ENCODE data around the gene XPC.

The XPC gene

GRCh38 chr3:14169871-14170270 lies 8.5 kb downstream of the XPC start:
- DNase-seq, result no peak

- no peak for DNase-seq
Observed at GRCh38 chr3:14169435-14169834, 9.0 kb downstream of the XPC start.

- DNase-seq, result no peak
Observed at GRCh38 chr3:14166877-14167603, 11.4 kb downstream of the XPC start.

GRCh38 chr3:14162178-14162577 lies 16.2 kb downstream of the XPC start:
- no peak for DNase-seq

GRCh38 chr3:14161282-14161681 lies 17.1 kb downstream of the XPC start:
- no peak for DNase-seq

GRCh38 chr3:14159426-14159825 lies 19.0 kb downstream of the XPC start:
- no peak for DNase-seq

- DNase-seq, result no peak
Observed at GRCh38 chr3:14158370-14158769, 20.0 kb downstream of the XPC start.

GRCh38 chr3:14157951-14158350 lies 20.4 kb downstream of the XPC start:
- DNase-seq, result no peak

- DNase-seq, result no peak
Observed at GRCh38 chr3:14156843-14157561, 21.4 kb downstream of the XPC start.

GRCh38 chr3:14156201-14156600 lies 22.2 kb downstream of the XPC start:
- no peak for DNase-seq

- no peak for DNase-seq
Observed at GRCh38 chr3:14154895-14155440, 23.4 kb downstream of the XPC start.

GRCh38 chr3:14154276-14154675 lies 24.1 kb downstream of the XPC start:
- no peak for DNase-seq

GRCh38 chr3:14153663-14154062 lies 24.7 kb downstream of the XPC start:
- no peak for DNase-seq

- DNase-seq, result no peak
Observed at GRCh38 chr3:14152963-14153355, 25.4 kb downstream of the XPC start.

GRCh38 chr3:14152233-14152962 lies 26.0 kb downstream of the XPC start:
- DNase-seq, result no peak

- DNase-seq, result no peak
Observed at GRCh38 chr3:14151471-14152083, 26.8 kb downstream of the XPC start.

GRCh38 chr3:14150491-14151230 lies 27.7 kb downstream of the XPC start:
- no peak for DNase-seq

GRCh38 chr3:14150078-14150477 lies 28.3 kb downstream of the XPC start:
- DNase-seq, result no peak

GRCh38 chr3:14148041-14148985 lies 30.1 kb downstream of the XPC start:
- no peak for DNase-seq

- DNase-seq, result no peak
Observed at GRCh38 chr3:14147617-14148016, 30.8 kb downstream of the XPC start.

- no peak for DNase-seq
Observed at GRCh38 chr3:14147066-14147435, 31.4 kb downstream of the XPC start.

Data from left hindlimb (tissue), 1 donor.